ENCODE measurements around the gene LIMS2. TPM values are rescaled to one million over a fixed set of nuclear protein-coding genes. Genes with fewer than 3 reads are reported as not detected.

The LIMS2 gene
- total RNA-seq, 1 donor = 14.8 TPM

DNA sequence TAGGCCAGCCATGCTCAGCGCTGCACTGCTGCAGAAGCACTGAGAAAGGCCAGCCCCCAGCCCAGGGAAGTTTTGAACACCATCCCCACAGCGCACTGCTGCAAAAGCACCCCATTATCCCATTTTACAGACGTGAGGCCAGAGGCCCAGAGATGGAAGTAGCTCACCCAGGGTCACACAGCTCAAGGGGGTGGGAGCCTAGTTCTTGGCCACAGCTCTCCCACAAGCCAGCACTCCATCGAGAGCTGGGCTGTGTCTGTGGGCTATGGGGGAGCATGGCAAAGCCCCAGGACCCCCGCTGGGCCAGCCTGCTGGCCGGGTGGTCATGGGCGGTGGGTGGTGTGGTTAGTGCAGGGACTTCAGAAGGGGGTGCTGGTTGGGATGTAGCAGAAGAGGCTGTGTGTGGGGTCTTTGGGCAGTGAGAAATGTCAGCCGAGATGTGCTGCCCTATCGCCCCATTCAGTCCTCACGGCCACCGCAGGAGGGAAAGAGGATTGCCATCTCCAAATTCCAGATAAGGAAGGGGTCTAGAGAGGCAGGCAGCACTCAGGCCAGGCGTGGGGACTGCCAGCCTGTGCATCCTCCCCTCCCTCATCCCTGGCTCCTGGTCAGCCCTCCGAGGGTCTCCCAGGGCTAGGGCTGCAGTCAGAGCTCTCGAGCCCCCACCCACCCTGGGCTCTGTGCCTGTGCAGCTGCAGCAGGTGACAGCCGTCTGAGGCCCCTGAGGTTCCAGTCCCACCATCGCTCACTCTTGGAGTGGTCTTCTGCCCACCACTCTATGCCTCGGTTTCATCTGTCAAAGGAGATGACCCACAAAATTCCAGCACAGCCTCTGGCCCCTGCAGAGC is 46.3 kb downstream of the LIMS2 start:
- Histone ChIP-seq H3K4me2 (ENCODE audit: insufficient read depth, low read length) (no peak overlapping the region), H2AFZ (ENCODE audit: low read length) (no peak overlapping the region), H3K27ac (ENCODE audit: low read depth, low read length) (no peak overlapping the region), H3K36me3 (ENCODE audit: insufficient read depth, low read length) (no peaks in the 10 kb centered on the region), H4K20me1 (ENCODE audit: insufficient read depth, low read length) (no peaks in the 10 kb centered on the region), H3K4me1 (ENCODE audit: insufficient read depth, low read length) (no peaks in the 10 kb centered on the region), H3K79me2 (ENCODE audit: insufficient read depth, low read length) (no peaks in the 10 kb centered on the region), H3K9me3 (ENCODE audit: low read depth, low read length) (no peaks in the 10 kb centered on the region), H3K4me3 (ENCODE audit: insufficient read depth, low read length) (no peak overlapping the region), H3K27me3 (ENCODE audit: insufficient read depth, low read length) (no peaks in the 10 kb centered on the region)
- no peak for DNase-seq (ENCODE audit: insufficient read length, low spot score, missing footprints)
- TF ChIP-seq, protein P1, sequence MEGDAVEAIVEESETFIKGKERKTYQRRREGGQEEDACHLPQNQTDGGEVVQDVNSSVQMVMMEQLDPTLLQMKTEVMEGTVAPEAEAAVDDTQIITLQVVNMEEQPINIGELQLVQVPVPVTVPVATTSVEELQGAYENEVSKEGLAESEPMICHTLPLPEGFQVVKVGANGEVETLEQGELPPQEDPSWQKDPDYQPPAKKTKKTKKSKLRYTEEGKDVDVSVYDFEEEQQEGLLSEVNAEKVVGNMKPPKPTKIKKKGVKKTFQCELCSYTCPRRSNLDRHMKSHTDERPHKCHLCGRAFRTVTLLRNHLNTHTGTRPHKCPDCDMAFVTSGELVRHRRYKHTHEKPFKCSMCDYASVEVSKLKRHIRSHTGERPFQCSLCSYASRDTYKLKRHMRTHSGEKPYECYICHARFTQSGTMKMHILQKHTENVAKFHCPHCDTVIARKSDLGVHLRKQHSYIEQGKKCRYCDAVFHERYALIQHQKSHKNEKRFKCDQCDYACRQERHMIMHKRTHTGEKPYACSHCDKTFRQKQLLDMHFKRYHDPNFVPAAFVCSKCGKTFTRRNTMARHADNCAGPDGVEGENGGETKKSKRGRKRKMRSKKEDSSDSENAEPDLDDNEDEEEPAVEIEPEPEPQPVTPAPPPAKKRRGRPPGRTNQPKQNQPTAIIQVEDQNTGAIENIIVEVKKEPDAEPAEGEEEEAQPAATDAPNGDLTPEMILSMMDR (IDR thresholded peaks at IDR 0.05; ENCODE audit: extremely low read depth, low read depth, low read length) = no peak

- no peaks in the 10 kb centered on the region for H3K79me2 ChIP-seq (ENCODE audit: insufficient read depth, low read length)
- H3K4me3 ChIP-seq (ENCODE audit: insufficient read depth, low read length) = no peak overlapping the region
- H2AFZ ChIP-seq (ENCODE audit: low read length) = no peak overlapping the region
- H3K4me2 ChIP-seq (ENCODE audit: insufficient read depth, low read length) = no peak overlapping the region
- H3K4me1 ChIP-seq (ENCODE audit: insufficient read depth, low read length) = peaks cover 5% of the 10 kb centered on the region
- TF ChIP-seq, protein P1 (IDR thresholded peaks at IDR 0.05; ENCODE audit: extremely low read depth, low read depth, low read length) = no peak
- no peaks in the 10 kb centered on the region for H3K36me3 ChIP-seq (ENCODE audit: insufficient read depth, low read length)
- peak; percentile 84 for DNase-seq (ENCODE audit: insufficient read length, low spot score, missing footprints)
- H3K27ac ChIP-seq (ENCODE audit: low read depth, low read length) = no peak overlapping the region
- no peaks in the 10 kb centered on the region for H4K20me1 ChIP-seq (ENCODE audit: insufficient read depth, low read length)
- no peaks in the 10 kb centered on the region for H3K9me3 ChIP-seq (ENCODE audit: low read depth, low read length)
- H3K27me3 ChIP-seq (ENCODE audit: insufficient read depth, low read length) = no peaks in the 10 kb centered on the region
These were observed 47.4 kb downstream of the LIMS2 start for GRCh38 chr2:127627740-127628571.

DNA sequence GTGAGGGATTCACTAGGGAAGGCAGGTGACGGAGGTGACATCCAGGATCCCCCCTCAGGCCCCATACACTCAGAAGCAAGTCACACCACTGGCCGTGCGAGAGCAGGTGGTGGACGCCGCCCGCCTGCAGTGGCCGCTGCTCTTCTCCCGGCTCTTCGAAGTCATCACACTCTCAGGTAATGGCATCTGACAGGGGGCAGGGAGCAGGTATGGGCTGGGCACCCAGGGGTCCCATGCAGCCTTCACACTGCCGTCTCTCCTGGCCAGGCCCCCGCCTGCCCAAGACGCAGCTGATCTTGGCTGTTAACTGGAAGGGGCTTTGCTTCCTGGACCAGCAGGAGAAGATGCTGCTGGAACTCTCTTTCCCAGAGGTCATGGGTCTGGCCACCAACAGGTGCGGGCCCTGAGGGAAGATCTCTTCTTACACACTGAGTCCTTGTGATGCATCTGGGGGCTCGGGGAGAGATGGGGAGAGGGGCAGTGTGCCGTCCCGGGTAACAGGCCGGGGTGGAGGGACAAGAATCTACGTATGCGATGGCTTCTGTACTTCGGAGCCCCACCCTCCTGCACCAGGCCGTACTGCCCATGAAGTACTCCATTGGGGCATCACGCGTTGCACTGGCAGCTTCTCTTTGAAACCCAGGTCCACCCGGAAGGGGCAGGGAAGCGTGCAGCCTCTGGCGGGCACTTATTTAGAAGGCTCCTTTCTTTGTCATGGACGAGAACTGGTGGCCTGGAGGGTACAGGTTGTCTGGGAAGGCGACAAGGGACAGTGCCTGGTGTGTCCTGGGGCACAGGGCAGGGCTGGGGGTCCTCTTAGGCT is 48.2 kb downstream of the LIMS2 start:
- Histone ChIP-seq H3K9me3 (ENCODE audit: low read depth, low read length) (no peaks in the 10 kb centered on the region), H2AFZ (ENCODE audit: low read length) (no peak overlapping the region), H3K27me3 (ENCODE audit: insufficient read depth, low read length) (no peaks in the 10 kb centered on the region), H4K20me1 (ENCODE audit: insufficient read depth, low read length) (no peaks in the 10 kb centered on the region), H3K27ac (ENCODE audit: low read depth, low read length) (no peak overlapping the region), H3K4me1 (ENCODE audit: insufficient read depth, low read length) (peaks cover 5% of the 10 kb centered on the region), H3K4me2 (ENCODE audit: insufficient read depth, low read length) (no peak overlapping the region), H3K4me3 (ENCODE audit: insufficient read depth, low read length) (no peak overlapping the region), H3K36me3 (ENCODE audit: insufficient read depth, low read length) (no peaks in the 10 kb centered on the region), H3K79me2 (ENCODE audit: insufficient read depth, low read length) (no peaks in the 10 kb centered on the region)
- DNase-seq (ENCODE audit: insufficient read length, low spot score, missing footprints) = peak; percentile 75
- TF ChIP-seq, protein P1 (IDR thresholded peaks at IDR 0.05; ENCODE audit: extremely low read depth, low read depth, low read length) = no peak
